NCI-H1092 (cell line): ENCODE results near the gene PCDH12.

Experiments
- DNase-seq: peaks from one replicate; lab custom pipeline; 2025; lab: John Stamatoyannopoulos, UW

Gene PCDH12

GRCh38 chr5:141966275-141966962 is 8.4 kb upstream of the PCDH12 start:
- DNase-seq, result no peak

GRCh38 chr5:141965071-141965470 is 7.1 kb upstream of the PCDH12 start:
- no peak for DNase-seq

GRCh38 chr5:141963701-141964100 is 5.7 kb upstream of the PCDH12 start:
- no peak for DNase-seq

GRCh38 chr5:141961466-141961865 is 3.5 kb upstream of the PCDH12 start:
- DNase-seq, result no peak

GRCh38 chr5:141960449-141961323 is 2.7 kb upstream of the PCDH12 start:
- DNase-seq, result peak; percentile 75

GRCh38 chr5:141960018-141960417 is 2.0 kb upstream of the PCDH12 start:
- no peak for DNase-seq

- no peak for DNase-seq
Measured at GRCh38 chr5:141958546-141959172, 657 bp upstream of the PCDH12 start.

GRCh38 chr5:141957367-141957996 is 520 bp downstream of the PCDH12 start:
- no peak for DNase-seq

GRCh38 chr5:141954194-141954593 is 3.8 kb downstream of the PCDH12 start:
- no peak for DNase-seq

- no peak for DNase-seq
Measured at GRCh38 chr5:141952020-141952419, 6.0 kb downstream of the PCDH12 start.

GRCh38 chr5:141951332-141951781 is 6.6 kb downstream of the PCDH12 start:
- no peak for DNase-seq

GRCh38 chr5:141950207-141951005 is 7.6 kb downstream of the PCDH12 start:
- DNase-seq, result no peak

GRCh38 chr5:141949511-141949910 is 8.5 kb downstream of the PCDH12 start:
- no peak for DNase-seq

- DNase-seq, result no peak
Measured at GRCh38 chr5:141948812-141949211, 9.2 kb downstream of the PCDH12 start.

- DNase-seq, result no peak
Measured at GRCh38 chr5:141947316-141947715, 10.7 kb downstream of the PCDH12 start.

GRCh38 chr5:141945511-141946051 is 12.4 kb downstream of the PCDH12 start:
- DNase-seq, result no peak

GRCh38 chr5:141944076-141944475 is 13.9 kb downstream of the PCDH12 start:
- no peak for DNase-seq

- no peak for DNase-seq
Measured at GRCh38 chr5:141942185-141942857, 15.7 kb downstream of the PCDH12 start.

- DNase-seq, result no peak
Measured at GRCh38 chr5:141941779-141942178, 16.2 kb downstream of the PCDH12 start.

- no peak for DNase-seq
Measured at GRCh38 chr5:141941307-141941706, 16.7 kb downstream of the PCDH12 start.
